ENCODE results near the gene FERD3L.

The FERD3L gene

GRCh38 chr7:19097165-19098055 is 47.8 kb downstream of the FERD3L start:
- no peak for DNase-seq

GRCh38 chr7:19095353-19095860 is 49.8 kb downstream of the FERD3L start:
- DNase-seq, result no peak

Measured in activated CD4-positive, alpha-beta T cell treated with anti-CD3 and anti-CD28 coated beads for 48 hours (primary cell).